RKO (cell line): ENCODE results near the gene LRRK1.

ENCODE experiments used
- DNase-seq: peaks from one replicate; pipeline ENCODE4 v3.0.0-alpha.2; 2016; ENCODE audit warnings: low spot score

LRRK1 gene

GRCh38 chr15:101023501-101024072 lies 104.4 kb downstream of the LRRK1 start:
- DNase-seq = no peak

GRCh38 chr15:101024073-101024695 lies 105.0 kb downstream of the LRRK1 start:
- DNase-seq = no peak

- DNase-seq = no peak
These were observed 105.7 kb downstream of the LRRK1 start for GRCh38 chr15:101024706-101025500.

- DNase-seq = no peak
These were observed 106.3 kb downstream of the LRRK1 start for GRCh38 chr15:101025501-101025885.

GRCh38 chr15:101025896-101026631 lies 106.9 kb downstream of the LRRK1 start:
- no peak for DNase-seq

GRCh38 chr15:101026656-101027272 lies 107.6 kb downstream of the LRRK1 start:
- no peak for DNase-seq

- DNase-seq = no peak
These were observed 108.2 kb downstream of the LRRK1 start for GRCh38 chr15:101027273-101027901.

GRCh38 chr15:101027920-101028319 lies 108.8 kb downstream of the LRRK1 start:
- no peak for DNase-seq

GRCh38 chr15:101028321-101028720 lies 109.2 kb downstream of the LRRK1 start:
- no peak for DNase-seq

- DNase-seq = no peak
These were observed 109.7 kb downstream of the LRRK1 start for GRCh38 chr15:101028772-101029438.

- DNase-seq = no peak
These were observed 111.0 kb downstream of the LRRK1 start for GRCh38 chr15:101029971-101030661.

- DNase-seq = no peak
These were observed 112.1 kb downstream of the LRRK1 start for GRCh38 chr15:101031213-101031612.

- DNase-seq = no peak
These were observed 114.6 kb downstream of the LRRK1 start for GRCh38 chr15:101033801-101034200.

GRCh38 chr15:101035611-101036010 lies 116.5 kb downstream of the LRRK1 start:
- DNase-seq = no peak

- DNase-seq = no peak
These were observed 117.0 kb downstream of the LRRK1 start for GRCh38 chr15:101036189-101036588.

- no peak for DNase-seq
These were observed 118.1 kb downstream of the LRRK1 start for GRCh38 chr15:101037090-101037830.

- DNase-seq = no peak
These were observed 119.3 kb downstream of the LRRK1 start for GRCh38 chr15:101038327-101039003.

- no peak for DNase-seq
These were observed 120.3 kb downstream of the LRRK1 start for GRCh38 chr15:101039461-101039860.

GRCh38 chr15:101042320-101042719 lies 123.2 kb downstream of the LRRK1 start:
- no peak for DNase-seq
